ENCODE data around the gene IFIT1.
"Not testable (repeated sequence)": the region's sequence is repeated elsewhere in the genome, so short reads cannot be mapped to it uniquely, and the experiment has no call there.

IFIT1 gene

GRCh38 chr10:89367529-89367928 lies 24.9 kb upstream of the IFIT1 start:
- DNase-seq (ENCODE audit: low read depth, low spot score), result no peak

- no peak for DNase-seq (ENCODE audit: low read depth, low spot score)
These were observed 24.3 kb upstream of the IFIT1 start for GRCh38 chr10:89368129-89368528.

DNA sequence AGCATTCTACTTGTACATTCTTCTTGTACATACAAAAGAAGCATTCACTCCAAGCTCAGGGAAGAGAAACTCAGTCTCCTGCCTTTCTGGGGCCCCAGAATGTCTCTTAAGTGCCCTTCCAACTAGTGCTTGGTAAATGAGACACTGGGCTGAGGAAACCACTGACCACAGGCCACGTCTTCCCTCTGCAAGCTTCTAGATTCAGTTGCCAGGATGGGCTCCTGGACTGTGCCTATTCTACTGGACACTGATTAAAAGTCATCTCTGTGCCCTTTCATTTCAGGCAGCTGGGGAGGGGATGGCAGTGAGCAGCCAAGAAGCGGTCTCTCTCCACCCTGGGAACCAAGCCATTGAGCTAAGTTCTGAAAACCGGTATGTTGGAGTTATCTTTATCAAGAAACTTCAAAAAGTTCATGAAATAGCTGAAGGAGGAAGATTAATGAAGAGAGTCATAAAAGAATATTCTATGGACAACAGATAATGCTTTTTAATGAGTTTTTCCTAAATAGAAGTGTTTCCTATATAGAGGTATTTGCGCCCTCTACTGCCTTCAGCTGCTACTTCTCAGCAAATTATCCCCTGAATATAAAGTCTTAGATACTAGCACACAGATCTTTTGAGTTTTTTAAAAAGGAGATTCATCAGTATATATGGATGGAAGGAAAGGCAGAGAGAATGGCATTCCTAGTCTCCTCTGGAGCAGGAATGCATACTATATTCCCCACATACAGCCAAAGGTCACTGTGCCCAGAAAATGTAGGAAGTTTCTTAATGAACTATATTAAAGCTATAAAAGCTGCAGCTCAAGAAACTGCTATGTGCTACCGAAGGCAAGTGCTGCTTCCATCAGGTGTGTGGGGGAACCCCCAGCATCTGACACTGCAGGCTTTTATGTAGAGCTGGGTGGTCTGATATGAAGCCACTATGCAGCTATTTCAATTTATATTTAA lies 23.0 kb upstream of the IFIT1 start:
- DNase-seq (ENCODE audit: low read depth, low spot score), result no peak

GRCh38 chr10:89371079-89371478 lies 21.3 kb upstream of the IFIT1 start:
- no peak for DNase-seq (ENCODE audit: low read depth, low spot score)

GRCh38 chr10:89371987-89372386 lies 20.4 kb upstream of the IFIT1 start:
- DNase-seq (ENCODE audit: low read depth, low spot score), result no peak

GRCh38 chr10:89373916-89374711 lies 18.3 kb upstream of the IFIT1 start:
- DNase-seq (ENCODE audit: low read depth, low spot score), result no peak

DNA sequence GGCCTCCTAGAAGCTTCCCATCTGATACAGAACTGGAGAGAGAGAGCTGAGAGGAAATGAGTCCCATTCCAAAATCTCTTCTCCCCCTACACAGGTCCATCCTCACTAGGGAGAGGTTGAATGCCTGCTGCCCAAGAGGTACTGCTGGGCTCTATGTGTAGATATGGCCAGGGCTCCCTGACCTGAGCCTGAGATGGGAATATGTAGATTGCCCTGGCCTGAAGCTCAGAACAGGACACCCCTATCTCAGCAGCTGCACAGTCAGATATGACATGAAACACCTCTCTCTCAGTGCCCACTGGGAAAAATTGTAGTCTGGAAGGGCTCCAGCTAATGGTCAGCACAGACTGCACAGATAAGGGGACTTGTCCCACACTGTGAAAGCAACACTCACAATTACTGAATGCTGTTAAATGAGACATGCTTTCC lies 17.7 kb upstream of the IFIT1 start:
- DNase-seq (ENCODE audit: low read depth, low spot score), result no peak

DNA sequence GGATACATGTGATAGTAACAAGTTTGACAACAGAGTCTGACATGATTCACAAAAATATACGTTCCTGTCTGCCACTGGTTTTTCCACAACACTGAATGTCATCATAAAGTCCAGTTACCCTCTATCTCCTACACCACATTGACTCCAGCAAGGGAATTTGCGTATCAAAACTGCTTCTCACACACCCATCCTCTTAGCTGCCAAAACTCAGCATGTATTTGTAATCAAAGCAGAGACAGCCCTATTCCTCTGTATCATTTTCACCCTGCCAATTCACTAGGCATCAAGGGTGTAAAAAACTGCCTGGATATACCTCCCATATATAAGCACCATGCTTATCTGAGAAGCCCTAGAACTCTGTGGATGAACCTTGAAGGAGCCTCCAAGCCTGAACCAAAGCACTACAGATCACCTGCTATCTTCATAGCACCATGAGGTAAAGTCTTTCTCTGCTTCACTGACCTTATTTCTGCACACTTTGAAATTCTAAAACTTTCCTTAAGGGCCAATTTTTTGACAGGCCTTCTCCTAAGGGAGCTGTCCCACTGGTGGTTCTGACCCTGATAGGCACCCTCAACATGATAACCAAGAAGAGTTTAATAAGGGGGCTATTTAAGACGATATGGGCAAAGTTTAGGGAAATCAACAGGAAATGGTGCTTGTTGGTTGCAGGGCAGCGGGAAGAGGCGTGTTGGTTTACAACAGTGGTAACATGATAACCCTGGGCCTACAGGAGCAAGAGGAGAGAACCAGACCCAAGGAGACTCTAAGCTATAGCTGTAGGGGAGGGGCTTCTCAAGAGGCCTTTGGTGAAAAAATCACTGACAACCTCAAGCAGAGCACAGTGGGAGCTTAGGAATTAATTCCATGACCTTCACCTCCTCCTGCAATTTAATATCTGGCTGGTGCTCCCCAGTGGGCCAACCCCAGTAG lies 14.5 kb upstream of the IFIT1 start, which contains the start of gene IFIT1B:
Gene IFIT1B (plus strand): TSS at position 352 of the 933 bp plus-strand sequence. CDS start 80 bp downstream, at position 432.
- DNase-seq (ENCODE audit: low read depth, low spot score), result no peak

- no peak for DNase-seq (ENCODE audit: low read depth, low spot score)
These were observed 13.3 kb upstream of the IFIT1 start for GRCh38 chr10:89379103-89379502.

- DNase-seq (ENCODE audit: low read depth, low spot score), result no peak
These were observed 9.7 kb upstream of the IFIT1 start for GRCh38 chr10:89382757-89383156.

DNA sequence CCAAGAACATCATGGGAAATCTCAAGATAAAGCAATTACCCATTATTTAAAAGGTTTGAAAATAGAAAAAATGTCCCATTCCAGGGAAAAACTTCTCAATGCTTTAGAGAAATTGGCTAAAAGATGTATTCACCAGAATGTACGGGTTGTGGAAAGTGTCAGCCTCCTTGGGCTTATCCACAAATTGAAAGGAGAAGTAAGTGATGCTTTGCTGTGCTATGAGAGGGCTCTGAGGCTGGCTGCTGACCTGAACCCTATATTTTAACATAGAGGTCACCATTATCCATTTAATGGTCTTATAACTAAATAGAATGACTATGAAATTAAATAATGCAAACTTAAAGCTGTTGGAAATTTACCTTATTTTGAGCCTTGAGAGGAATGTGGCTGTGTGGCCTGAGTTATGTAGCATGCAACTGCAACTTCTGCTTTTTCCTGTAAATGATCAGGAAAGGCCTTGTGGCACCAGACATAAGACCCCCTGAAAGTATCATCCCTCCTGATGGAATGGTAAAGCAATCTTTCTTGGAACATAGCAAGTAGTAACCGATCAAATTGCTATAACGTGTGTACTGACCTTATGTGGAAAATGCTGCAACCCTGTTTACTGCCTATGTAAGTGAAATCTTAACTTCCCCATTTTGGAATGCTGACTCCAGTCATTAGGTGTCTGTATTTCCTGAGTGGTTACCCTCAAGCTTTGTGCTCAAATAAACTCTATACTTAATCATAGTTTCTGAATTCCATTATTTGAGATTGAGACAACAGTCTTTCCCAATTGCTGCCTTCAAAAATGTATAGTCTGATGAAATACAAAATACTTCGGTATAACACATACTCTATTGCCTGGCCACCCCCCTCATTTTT lies 7.7 kb upstream of the IFIT1 start:
- no peak for DNase-seq (ENCODE audit: low read depth, low spot score)

GRCh38 chr10:89388806-89389205 lies 3.6 kb upstream of the IFIT1 start:
- DNase-seq (ENCODE audit: low read depth, low spot score), result no peak

DNA sequence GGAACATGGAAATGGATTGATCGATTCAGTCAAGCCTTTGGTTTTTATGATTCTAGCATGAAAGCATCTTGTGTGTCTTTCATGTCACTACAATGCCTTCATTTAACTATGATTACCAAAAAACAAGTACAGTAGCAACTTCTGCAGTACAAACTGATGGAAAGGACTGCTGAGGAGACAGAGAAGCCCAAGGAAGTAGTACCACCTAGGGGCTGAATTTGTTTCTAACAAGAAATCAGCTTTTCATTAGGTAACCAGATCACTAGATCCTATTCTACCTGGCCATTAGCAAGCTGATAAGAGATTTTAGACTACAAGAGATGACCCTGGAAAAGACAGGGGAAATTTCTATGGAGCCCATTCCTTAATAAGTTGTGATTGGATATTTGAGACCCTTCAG lies 3.2 kb upstream of the IFIT1 start:
- DNase-seq (ENCODE audit: low read depth, low spot score), result no peak

DNA sequence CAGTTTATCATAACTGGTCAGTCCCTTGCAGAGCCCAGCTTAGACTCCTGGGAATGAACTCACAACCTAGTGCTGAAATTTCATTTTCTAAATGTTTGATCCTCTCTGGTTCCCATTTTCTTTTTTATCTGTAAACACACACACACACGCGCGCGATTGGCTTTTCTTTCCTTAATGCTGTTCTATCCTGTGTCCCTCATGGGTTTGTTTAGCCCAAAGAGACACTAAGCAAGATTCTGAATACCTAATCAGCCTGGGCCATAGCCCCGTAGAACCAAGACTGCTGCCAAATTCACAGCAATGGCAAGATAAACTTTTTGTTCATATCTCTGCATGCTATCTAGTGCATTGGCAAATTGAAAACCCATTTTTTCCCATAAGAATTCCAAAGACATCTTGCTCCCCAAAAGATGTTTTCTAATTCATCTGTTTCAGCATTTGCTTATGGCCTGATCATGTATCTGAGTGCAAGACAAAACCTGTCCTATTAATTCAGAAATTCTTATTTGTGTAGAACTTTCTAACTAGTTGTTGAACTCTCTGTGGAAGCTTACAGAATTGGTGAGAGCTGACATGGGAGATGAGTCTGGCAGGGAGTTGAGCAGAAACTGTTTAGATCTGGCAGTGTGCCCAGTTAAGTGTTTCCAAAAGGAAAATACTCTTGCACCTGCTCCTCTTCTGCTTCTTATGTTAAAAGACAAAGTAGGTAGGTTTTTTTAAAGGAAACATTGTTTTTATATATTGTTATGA lies 1.8 kb upstream of the IFIT1 start:
- DNase-seq (ENCODE audit: low read depth, low spot score), result no peak

- not testable (repeated sequence) for DNase-seq (ENCODE audit: low read depth, low spot score)
These were observed 1.2 kb upstream of the IFIT1 start for GRCh38 chr10:89391226-89391576.

DNA sequence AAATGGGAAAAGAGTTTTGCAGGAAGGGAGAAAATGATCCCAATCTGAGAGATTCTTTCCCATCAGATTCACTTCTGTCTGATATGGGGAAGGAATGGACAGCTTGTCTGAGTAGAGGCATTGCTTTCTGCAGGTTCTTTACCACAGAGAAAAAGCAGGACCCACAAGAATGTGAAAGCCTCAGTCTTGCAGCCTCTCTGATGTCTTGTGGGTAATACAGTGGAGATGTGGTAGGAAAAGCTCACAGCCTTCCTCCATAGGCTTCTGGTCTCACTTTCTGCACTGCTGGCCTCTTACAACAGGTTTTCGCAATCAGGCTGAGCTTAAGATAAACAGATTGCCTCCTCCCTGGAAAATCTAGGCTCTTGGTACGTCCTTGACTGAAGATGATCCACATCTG lies 551 bp downstream of the IFIT1 start:
- no peak for DNase-seq (ENCODE audit: low read depth, low spot score)

DNA sequence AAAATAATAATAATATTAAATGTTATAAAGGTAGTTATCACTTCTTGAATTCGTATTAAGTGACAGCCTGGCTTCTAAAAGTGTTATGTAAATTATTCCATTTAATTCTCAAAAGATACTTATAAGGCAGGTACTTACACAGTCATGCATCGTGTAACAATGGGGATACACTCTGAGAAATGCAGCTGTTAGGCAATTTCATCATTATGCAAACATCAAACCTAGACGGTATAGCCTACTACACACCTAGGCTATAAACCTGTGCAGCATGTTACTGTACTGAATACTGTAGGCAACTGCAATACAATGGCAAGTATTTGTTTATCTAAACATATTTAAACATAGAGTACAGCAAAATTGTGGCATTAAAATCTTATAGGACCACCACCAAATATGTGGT lies 1.5 kb downstream of the IFIT1 start:
- no peak for DNase-seq (ENCODE audit: low read depth, low spot score)

DNA sequence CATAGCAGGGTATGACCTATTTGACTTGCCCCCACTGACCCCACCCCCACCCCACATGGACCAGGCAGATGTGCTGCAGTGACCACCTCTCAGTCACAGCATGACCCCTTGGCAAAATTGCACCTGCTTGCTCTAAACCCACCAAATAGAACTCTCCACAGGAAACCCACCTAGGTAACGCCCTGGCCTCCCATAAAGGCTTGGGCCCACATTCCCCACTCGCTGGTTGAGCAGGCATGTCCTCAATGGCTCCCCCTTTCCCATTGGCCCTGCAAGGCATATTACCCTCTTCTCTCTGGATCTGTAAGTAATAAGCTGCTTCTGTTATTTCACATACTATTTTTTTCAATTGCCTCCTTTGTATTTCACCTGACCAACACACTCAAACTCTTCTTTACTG lies 2.7 kb downstream of the IFIT1 start:
- no peak for DNase-seq (ENCODE audit: low read depth, low spot score)

- DNase-seq (ENCODE audit: low read depth, low spot score), result no peak
These were observed 5.8 kb downstream of the IFIT1 start for GRCh38 chr10:89398003-89398749.

All from smooth muscle cell of the brain vasculature (primary cell).